HG02571 (cell line): ENCODE data around the gene PARS2.
A peak's percentile ranks its signal among the peaks of the same experiment; 100 is the strongest.
"Not testable (repeated sequence)": the region's sequence is repeated elsewhere in the genome, so short reads cannot be mapped to it uniquely, and the experiment has no call there.

ENCODE experiments used
- ATAC-seq: cut with Tn5 transposase; IDR thresholded peaks from one replicate; pipeline ENCODE4 v1.9.1; 2021; ENCODE audit warnings: mild to moderate bottlenecking, moderate library complexity; ENCODE audit not compliant: unreplicated experiment

Gene PARS2

DNA sequence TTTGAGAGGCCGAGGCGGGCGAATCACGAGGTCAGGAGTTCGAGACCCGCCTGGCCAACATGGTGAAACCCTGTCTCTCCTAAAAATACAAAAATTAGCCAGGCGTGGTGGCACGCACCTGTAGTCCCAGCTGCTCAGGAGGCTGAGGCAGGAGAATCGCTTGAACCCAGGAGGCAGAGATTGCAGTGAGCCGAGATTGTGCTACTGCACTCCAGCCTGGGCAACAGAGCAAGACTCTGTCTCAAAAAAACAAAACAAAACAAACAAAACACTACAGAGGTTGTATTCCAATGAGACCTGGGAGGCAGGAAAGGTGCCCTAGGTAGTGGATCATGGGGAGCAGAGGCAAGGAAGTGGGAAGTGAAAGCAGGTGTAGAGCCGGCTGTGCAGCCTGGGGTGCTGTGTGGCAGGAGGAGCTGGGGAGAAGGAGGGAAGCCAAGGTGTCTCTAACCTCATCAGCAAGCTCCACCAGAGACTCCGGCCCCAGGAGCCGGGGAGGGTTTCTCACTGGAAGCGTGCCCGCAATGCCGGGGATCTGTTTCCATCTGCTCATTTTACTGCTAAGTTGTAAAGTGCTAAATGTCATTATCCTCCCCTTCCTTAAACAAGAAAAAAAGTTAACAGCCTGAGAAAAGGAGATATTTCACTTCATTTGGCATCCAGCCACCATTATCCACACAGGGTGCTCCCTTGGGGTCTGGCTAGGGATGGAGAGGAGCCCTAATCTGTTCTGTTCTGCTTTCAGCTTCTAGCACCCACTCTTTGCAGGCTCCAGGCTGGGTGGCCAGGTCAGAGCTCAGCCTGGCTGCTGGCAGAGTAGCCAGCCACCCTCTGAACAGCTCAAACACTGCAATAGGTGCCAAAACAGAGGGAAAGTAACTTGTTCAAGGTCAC is 11.8 kb upstream of the PARS2 start:
- ATAC-seq: not testable (repeated sequence)

DNA sequence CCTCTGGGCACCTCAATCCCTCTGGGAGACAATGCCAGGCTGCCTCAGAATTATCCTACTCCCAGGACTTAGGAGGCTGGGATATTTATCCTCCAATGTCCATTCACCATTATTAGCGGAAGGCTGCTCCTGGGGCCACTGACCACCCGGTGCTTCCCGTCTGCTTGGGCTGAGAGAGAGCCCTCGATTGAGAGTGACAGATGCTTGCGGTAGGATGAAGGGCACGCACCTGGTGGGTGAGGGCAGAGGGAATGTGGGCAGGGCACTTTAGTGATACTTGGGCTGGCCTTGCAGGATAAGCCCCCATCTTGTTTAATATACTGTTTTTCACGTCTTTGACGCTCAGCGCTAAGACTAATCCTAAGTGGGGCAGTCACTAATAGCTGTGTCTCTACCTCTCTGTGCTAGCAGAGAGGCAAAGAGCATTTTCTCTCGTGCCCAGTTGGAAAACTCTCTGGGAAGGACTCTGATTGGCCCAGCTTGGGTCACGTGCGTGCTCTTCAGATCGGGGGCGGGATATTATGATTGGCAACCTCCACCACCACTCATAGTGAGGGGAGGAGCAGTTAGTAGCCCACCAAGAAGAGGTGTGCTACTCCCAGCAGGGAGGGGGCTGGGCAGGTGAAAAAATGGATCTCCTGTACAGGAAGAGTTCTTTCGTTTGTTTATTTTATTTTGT is 10.6 kb upstream of the PARS2 start:
- ATAC-seq: no peak

DNA sequence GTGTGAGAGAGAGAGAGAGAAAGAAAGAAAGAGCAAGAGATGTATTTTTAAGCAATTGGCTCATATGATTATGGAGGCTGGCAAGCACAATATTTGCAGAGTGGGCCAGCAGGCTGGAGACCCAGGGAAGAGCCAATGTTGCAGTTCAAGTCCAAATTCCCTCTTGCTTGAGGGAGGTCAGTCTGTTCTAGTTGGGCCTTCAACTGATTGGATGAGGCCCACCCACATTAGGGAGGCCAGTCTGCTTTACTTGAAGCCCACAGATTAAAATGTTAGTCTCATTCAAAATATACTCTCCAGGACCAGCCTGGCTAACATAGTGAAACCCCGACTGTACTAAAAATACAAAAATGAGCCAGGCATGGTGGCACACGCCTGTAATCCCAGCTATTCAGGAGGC is 8.6 kb upstream of the PARS2 start:
- ATAC-seq: no peak

DNA sequence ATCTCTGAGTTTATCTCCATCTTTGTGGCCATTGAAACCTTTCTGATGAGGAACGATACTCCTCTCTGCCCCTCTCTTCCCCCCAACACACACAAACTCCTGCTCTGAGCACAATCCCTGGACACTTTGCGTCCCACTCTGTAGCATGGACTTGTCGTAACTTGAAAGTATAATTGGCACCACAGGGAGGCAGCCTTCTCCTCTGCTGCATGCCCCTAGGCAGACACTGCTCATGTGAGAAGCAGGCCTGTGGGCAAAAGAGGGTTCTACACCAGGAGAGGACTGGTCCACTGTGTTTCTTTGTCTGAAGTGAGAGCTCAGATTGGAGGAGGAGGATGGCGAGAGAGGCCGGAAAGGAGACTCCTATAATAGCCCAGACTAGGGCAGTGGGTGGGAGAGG is 3.8 kb upstream of the PARS2 start:
- ATAC-seq: no peak

DNA sequence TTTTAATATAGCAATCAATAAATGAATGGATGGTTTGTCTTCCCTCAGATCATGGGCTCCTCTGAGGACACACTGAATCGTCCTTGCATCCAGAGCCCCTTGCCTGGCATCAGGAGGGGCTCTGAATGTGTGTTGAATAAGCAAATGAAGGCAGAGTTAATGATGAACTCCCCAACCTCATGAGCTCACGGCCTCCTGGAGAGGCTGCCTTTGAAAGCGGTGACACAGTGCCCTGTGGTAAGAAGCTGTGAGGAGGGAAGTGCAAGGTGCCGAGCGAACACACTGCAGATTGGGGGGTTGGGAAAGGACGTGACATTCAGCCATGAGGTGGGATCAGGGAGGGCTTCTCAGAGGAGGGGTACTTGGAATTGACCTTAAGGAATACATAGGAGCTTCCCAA is 3.2 kb upstream of the PARS2 start:
- no peak for ATAC-seq

DNA sequence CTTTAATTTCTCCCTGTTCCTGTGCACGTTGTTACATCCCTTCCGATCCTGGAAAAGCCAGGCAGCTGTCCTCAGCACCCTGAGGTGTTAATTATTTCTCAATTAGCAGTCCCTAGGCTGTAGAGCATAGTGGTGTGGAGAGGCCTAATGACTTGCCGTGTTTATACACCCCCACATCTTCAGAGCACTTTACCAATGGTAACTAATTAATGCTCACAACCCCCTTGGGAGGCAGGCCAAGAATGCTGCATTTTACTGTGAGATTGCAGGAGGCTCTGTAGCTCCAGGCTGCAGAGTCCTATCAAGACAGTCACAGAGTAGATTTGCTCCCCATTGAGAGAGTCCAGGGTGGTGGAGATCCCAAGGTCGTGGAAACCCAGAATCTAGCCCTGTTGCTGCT is 2.4 kb upstream of the PARS2 start:
- no peak for ATAC-seq

DNA sequence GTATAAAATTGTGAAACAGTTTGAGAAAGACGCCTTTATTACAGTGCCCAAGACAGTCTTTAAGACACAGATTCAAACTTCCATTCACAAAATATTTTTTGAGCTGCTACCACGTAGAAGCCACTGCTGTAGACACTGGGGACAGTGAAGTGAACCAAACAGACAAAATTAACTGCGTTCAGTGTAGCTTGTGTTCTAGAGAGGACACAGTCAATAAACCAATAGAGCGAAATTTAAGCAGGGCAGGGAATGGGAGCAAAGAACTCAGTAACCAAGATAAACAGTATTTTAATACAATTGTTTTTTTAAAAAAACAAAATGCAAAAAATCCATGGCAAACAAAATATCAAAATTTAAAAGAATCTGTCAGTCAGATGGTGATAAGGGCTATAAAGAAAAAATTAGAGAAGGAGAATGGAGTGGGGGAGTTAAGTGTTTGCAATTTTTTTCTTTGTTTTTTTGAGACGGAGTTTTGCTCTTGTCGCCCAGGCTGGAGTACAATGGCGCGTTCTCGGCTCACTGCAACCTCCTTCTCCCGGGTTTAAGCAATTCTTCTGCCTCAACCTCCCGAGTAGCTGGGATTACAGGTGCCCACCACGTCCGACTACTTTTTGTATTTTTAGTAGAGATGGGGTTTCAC is 719 bp upstream of the PARS2 start:
- peak; percentile 5 for ATAC-seq

DNA sequence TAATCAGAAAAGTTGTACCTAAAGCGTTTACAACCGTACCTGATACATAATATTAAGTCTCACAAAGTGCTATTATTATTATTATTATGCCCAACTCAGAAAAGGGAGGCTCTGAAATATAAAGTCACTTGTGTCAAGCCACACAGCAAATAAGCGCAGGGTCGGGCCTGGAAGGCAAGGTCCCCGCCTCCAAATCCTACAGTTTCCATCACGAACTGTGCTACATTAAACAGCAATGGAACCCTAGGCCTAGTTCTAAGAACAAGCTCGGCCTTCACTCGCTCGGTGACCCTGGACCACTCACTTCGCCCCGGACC is 549 bp downstream of the PARS2 start:
- ATAC-seq: no peak

DNA sequence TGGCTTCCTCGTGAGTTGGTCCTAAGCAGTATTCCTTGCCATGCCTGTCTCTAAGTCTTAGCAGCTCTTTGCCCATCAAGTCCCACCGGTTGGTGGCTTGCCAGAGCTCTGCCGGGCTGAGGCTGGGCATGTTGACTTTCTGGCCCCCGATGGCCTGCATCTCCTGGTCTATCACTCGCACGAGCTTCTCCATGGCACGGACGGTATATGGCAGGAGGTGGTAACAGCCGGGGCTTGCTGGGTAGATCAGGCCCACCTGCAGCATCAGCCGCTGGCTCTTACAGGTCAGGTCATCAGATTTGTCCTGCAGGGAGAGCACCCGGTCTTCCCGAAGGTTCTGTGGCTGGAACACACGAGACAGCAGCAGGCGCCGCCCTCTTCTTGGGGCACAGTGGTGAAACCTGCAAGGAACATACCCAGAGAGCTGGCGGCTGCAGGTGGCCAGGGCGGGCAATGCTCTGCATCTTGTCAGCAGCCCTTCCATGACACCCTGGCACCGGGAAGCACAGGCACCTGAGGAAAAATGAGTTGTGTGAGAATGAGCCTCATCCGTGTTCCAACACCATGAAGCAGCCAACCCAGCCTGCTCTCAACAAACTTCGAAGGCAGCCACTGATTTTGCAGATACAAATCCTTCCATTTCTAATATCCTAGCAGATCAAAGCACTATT is 5.5 kb downstream of the PARS2 start:
- ATAC-seq: no peak

DNA sequence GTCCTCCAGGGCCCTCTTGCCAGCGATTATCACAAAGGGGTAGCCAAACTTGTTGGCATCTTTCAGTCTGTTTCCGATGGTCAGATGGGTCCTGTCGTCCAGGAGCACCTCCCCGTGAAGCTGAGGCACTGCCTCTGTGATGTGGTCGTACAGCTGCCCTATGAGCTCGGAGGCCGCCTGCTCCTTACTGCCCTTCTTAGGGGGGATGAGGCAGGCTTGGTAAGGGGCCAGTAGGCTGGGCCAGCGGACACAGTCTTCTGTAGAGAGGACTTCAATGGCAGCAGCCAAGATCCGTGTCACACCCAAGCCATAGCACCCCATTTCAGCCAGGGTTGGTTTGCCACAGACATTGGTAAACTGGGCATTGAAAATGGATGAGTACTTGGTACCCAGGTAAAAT is 6.5 kb downstream of the PARS2 start:
- no peak for ATAC-seq

DNA sequence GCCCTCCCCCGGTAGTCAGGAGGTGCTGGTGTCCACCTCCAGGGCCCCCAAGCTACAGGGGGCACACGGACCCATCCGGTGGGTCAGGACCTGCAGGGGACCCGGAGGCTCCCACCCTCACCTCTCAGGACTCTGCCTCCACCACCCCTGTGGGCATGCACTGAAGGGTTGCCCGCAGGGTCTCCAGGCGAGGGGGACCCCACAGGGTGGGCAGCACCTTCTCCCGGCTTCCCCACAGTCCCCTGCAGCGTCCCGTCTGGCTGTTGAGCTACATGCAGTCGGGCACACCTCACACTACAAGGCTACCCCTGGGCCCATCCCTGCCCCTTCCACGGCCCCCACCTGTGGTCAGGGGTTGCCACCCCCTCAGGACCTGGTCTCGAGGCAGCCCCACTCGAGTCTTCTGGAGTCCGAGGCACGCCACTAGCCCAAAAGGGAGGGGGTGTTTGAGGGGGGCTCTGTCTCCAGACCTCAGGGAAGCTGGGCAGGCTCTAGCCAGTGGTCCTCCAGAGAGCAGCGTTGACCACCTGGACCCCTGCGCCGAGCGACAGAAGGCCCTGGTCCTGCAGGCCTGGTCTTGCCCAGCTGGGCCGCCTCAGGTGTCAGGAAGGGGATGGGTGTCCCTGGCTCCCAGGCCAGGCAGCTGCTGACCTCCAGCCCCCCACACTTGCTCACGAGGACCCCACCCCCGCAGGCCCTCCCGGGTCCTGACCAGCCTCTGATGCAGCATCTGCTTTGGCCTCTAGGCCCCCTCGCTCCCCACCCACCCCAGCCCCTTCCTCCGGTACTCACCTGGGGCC is 9.6 kb downstream of the PARS2 start:
- no peak for ATAC-seq

DNA sequence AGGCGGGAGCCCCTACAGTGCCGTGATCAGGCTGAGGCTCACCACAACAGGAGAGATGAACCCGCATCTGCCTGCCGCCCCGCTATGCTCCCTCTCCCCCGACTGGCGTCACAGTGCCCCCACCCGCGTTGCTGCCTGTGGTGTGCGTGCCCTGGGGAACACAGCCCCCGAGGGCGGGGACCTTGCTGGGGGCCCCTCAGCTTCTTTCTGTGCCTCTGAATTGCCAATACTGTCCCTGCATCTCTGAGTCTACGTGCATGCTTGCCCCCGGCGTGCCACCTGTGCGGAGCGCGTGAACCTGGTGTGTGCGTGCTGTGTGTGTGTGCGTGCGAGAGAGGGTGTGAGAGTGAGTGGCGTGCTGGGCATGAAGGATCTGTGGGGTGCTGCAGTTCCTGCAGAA is 10.3 kb downstream of the PARS2 start:
- no peak for ATAC-seq

DNA sequence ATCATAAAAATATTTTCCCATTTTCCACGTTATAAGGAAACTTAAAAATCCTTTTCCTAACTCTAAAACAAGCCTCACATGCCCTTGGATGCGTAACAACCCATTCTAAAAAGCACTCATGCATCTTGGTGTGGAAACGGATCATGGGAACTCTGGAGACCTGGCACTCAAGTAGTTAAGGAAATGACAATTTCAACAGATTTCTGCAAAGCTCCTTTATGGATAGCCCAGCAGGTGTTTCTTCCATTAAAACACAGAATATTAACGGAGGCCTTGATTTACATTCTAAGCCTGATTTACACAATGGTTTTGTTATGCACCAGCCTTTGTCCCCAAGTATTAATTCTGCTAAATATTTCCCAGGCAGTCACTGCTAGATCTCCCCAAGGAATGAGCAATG is 12.9 kb downstream of the PARS2 start:
- ATAC-seq: no peak

DNA sequence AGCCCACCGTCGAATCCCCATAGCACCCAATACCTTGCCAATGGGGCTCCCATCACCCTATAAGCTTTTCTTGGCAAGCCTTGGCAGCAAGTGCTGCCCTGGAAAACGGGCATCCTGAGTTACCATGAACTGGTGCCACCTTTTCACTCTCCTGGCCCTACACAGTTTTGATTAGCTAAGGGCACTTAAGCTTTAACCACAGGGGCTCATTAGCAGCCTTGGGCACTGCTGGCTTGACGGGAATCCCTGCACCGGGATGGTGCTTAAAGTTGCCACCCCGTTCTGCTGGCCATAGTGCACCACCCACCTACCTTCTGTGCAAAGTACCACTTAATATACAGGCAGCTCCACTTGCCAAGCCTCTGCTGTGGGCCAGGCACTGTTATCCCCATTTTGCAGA is 13.7 kb downstream of the PARS2 start:
- no peak for ATAC-seq

DNA sequence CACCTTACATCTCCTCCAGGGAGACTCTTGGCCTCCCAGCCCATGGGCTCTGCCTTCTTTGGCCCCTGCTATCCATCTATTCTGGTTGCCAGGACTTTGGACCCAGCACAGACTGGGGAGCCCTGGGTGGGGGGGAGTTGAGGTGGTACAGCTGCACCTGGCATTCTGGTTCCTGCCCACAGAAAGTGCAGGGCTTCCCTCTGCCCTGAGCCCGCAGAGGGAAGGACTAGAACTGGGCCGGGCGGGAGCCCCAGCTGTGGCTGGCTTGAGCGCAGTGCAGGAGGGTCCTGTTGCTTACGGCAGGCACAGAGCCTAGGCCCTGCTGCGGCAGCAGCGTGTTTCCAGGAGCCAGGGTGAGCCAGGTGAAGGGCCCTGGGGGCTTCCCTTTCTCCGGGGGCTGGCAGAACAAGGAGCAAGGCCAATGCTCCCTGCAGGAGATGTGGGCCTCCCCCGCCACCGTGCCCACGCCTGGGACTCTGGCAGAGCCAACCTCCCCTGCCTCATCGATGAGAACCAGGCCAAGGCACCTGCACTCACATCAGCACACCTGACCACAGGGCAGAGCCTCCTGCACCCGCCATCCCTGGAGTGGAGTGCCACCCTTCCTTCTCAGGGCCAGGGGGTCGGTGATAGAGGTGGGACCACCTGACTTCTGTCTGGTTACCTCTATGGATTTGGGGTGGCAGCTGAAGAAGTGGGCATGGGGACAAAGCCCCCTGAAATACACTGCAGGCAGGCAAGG is 16.1 kb downstream of the PARS2 start:
- ATAC-seq: no peak

DNA sequence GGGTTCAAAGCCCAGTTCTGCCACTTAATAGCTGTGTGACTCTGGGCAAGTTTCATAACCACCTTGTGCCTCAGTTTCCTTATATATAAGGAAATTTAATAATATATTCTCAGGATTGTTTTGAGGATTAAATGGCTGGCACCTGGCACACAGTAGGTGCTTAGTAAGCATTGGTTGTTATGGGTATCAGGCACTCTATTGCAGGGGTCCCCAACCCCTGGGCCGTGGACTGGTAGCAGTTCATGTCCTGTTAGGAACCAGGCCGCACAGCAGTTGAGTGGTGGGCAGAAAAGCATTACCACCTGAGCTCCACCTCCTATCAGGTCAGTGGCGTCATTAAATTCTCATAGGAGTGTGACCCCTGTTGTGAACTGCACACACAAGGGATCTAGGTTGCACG is 18.5 kb downstream of the PARS2 start:
- no peak for ATAC-seq

DNA sequence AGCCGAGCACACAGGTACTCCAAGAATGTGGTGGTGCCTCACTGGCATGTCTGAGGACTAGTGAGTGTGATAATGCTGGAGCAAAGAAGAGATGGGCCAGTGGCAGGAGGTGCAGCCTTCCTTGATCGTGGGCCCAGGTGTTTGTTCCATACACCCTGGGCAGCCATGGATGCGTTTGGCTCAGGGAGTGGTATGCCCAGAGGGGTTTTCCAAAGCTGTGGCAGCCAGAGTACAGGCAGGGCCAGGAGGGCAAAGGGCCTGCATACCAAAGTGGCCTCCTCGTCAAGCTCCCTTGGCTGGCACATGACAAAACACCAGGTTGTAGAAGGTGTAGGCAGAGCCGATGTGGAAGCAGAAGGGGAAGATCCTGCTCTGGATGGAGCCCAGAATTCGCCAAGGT is 19.0 kb downstream of the PARS2 start:
- ATAC-seq: no peak

DNA sequence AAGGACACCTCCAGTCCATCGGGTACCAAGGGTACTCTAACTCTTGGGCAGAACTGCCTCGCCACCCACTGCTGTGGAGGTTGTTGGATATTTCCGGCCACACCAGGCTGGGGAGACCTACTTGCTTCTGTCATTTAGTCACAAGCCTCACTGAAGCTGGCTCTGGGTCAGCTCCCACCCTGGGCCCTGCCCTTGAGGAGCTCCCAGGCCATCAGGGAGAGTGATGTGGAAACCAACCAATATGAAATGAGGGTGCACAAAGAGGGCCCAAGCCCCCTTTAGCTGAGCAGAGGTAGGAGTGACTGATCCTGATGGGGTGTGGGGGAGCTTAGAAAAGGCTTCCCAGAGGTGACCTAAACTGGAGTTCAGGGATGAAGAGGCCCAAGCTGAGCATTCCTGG is 19.6 kb downstream of the PARS2 start:
- no peak for ATAC-seq

DNA sequence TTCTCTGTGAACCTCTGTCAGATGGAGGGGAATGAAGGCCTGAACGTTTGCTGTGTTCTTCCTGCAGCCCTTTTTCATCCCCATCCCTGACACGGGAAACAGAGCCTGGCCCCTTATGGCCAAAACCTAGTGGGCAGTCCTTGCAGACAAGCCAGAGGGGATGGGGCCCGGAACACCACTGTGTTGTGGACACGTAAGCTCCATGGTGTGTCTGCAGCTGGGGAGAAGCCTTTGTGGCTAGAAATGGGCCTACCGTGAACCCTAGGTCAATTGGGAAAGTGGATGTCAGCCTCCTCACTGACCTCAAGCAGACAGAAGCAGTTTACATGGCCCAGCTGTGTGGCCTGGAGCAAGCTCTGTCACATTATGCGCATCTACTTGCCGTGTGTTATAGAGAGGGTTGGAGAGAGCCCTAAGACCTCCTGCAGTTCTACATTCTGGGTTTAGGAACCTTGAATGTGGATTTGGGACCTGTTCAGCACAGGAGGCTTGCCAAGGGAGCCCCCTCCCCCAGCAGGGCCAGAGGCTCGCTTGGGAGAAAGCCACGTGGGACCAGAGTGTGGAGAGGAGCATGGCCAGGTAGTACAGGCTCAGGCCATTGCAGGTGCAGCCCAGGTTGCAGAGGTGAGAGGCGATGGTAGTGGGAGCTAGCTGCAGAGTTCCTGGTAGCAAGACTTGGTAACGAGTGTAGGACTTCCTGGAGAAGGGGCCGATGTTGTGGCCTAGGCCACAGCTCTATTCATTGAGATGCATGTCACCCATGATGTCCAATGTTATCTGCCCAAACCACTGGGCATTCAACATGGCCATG is 20.7 kb downstream of the PARS2 start:
- ATAC-seq: no peak
